ENCODE measurements around the gene SNX17. TPM values are rescaled to one million over a fixed set of nuclear protein-coding genes. Genes with fewer than 3 reads are reported as not detected.

Gene SNX17
- total RNA-seq, 3 donors from 2014 or later (not counting 1 experiment from before 2014, with no cell fraction given) = 96.3 to 107 (median 100) TPM

DNA sequence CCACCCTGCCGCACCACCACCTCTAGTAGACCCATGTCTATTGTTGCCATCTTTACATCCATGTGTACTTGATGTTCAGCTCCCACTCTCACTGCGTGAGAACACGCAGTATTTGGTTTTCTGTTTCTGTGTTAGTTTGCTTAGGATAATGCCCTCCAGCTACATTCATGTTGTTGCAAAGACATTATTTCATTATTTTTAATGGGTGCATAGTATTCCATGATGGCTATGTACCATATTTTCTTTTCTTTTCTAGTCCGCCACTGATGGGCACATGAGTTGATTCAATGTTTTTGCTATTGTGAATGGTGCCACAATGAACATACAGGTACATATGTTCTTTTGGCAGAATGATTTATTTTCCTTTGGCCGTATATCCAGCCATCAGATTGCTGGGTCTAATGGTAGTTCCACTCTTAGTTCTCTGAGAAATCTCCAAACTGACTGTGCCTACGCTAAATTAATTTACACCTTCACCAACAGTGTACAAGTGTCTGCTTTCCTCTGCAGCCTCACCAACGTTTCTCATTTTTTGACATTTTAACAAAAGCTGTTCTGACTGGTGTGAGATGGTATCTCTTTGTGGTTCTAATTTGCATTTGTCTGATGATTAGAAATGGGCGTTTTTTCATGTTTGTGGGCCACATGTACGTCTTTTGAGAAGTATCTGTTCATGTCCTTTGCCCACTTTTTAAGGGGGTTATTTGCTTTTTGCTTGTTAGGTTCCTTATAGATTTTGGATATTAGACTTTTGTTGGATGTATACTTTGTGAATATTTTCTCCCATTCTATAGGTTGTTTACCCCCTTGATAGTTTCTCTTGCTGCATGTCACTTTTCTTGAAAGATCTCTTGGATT, 20.6 kb downstream of the SNX17 start:
- H3K4me3 ChIP-seq (ENCODE audit: low read length) = no peak overlapping the region
- peak overlapping the region; percentile 76 for H3K27ac ChIP-seq (ENCODE audit: low read length)
- Mint-ChIP-seq H3K27ac (peak overlapping the region; percentile 93 to 97), H3K9me3 (no peaks in the 10 kb centered on the region), H3K4me3 (peak overlapping the region; percentile 79), H3K27me3 (ENCODE audit: low read depth in 2 of 2) (no peaks in the 10 kb centered on the region), H3K36me3 (no peaks in the 10 kb centered on the region), H3K4me1 (peaks cover 15 to 25% of the 10 kb centered on the region in 2 donors)
- no peaks in the 10 kb centered on the region for H3K9me3 ChIP-seq (ENCODE audit: control insufficient read depth, insufficient read depth, low read length)
- H3K36me3 ChIP-seq (ENCODE audit: control insufficient read depth, insufficient read depth, low read length) = peaks cover 3% of the 10 kb centered on the region
- ATAC-seq = peak; percentile 82 to 89 (median 87)
- peaks cover 9% of the 10 kb centered on the region for H3K4me1 ChIP-seq (ENCODE audit: control insufficient read depth, insufficient read depth, low read length)
- H3K27me3 ChIP-seq (ENCODE audit: control insufficient read depth, insufficient read depth, low read length) = no peaks in the 10 kb centered on the region
- WGBS (ENCODE audit: insufficient coverage) = 65% methylated on average over 7 of the region's 9 CpGs
- TF ChIP-seq, protein P1, sequence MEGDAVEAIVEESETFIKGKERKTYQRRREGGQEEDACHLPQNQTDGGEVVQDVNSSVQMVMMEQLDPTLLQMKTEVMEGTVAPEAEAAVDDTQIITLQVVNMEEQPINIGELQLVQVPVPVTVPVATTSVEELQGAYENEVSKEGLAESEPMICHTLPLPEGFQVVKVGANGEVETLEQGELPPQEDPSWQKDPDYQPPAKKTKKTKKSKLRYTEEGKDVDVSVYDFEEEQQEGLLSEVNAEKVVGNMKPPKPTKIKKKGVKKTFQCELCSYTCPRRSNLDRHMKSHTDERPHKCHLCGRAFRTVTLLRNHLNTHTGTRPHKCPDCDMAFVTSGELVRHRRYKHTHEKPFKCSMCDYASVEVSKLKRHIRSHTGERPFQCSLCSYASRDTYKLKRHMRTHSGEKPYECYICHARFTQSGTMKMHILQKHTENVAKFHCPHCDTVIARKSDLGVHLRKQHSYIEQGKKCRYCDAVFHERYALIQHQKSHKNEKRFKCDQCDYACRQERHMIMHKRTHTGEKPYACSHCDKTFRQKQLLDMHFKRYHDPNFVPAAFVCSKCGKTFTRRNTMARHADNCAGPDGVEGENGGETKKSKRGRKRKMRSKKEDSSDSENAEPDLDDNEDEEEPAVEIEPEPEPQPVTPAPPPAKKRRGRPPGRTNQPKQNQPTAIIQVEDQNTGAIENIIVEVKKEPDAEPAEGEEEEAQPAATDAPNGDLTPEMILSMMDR (IDR thresholded peaks at IDR 0.05) = no peak
- intact Hi-C loops (cut with micrococcal nuclease) = loop anchor here (1.0 to 5.0 kb wide), 3 partner anchors 18 to 36 kb away; partner anchors contain the start of genes EIF2B4, NRBP1, PPM1G and SNX17
- DNase-seq = peak in 1 of 2 donors; percentile 75

DNA sequence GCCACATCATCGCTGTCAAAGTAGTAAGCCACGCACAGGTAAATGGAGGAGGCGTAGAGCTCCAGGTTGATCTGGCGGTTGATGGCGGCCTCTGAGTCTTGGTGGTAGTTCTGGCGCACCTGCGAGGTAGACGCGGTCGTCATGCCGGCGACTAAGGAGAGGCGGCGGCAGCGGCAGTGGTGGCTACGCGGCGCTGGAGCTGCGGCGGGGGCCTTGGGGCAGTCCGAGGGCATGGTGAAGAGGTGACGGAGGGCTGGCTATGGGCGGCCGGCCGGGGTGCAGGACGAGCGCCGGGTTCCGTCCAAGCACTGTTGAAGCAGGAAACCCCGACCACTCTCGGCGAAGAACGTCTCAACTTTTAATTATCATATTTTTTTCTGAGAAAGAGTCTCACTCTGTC, 22.8 kb downstream of the SNX17 start:
- ATAC-seq (no peak), DNase-seq (no peak)
- Mint-ChIP-seq H3K4me1 (peaks cover 22 to 31% of the 10 kb centered on the region in 2 donors), H3K4me3 (no peak overlapping the region), H3K27me3 (ENCODE audit: low read depth in 2 of 2) (no peaks in the 10 kb centered on the region), H3K27ac (peak overlapping the region; percentile 93 to 97), H3K36me3 (no peaks in the 10 kb centered on the region), H3K9me3 (no peaks in the 10 kb centered on the region)
- TF ChIP-seq, protein P1 (IDR thresholded peaks at IDR 0.05) = no peak
- Histone ChIP-seq H3K9me3 (ENCODE audit: control insufficient read depth, insufficient read depth, low read length) (no peaks in the 10 kb centered on the region), H3K36me3 (ENCODE audit: control insufficient read depth, insufficient read depth, low read length) (no peaks in the 10 kb centered on the region), H3K27ac (ENCODE audit: low read length) (no peak overlapping the region), H3K27me3 (ENCODE audit: control insufficient read depth, insufficient read depth, low read length) (no peaks in the 10 kb centered on the region), H3K4me3 (ENCODE audit: low read length) (no peak overlapping the region), H3K4me1 (ENCODE audit: control insufficient read depth, insufficient read depth, low read length) (peaks cover 9% of the 10 kb centered on the region)
- 97% methylated on average over 33 of the region's 33 CpGs for WGBS (ENCODE audit: insufficient coverage)
- intact Hi-C loops (cut with micrococcal nuclease) = loop anchor here (5.0 kb wide), 1 partner anchor 34 kb away; the partner anchor contains the start of gene NRBP1

DNA sequence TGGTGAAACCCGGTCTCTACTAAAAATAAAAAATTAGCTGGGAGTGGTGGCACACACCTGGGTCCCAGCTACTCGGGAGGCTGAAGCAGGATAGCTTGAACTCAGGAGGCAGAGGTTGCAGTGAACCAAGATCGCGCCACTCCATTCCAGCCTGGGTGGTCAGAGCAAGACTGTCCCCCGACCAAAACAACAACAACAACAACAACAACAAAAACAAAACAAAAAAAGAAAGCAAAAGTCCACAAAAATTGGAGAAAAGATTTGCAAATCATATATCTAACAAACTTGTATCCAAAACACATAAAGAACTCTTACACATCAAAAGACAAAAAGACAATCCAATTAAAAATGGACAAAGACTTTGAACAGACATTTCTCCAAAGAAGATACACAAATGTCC, 28.5 kb downstream of the SNX17 start:
- Histone ChIP-seq H3K36me3 (ENCODE audit: control insufficient read depth, insufficient read depth, low read length) (peaks cover 2% of the 10 kb centered on the region), H3K27me3 (ENCODE audit: control insufficient read depth, insufficient read depth, low read length) (no peaks in the 10 kb centered on the region), H3K4me3 (ENCODE audit: low read length) (no peak overlapping the region), H3K4me1 (ENCODE audit: control insufficient read depth, insufficient read depth, low read length) (no peaks in the 10 kb centered on the region), H3K9me3 (ENCODE audit: control insufficient read depth, insufficient read depth, low read length) (no peaks in the 10 kb centered on the region), H3K27ac (ENCODE audit: low read length) (no peak overlapping the region)
- ATAC-seq (no peak), DNase-seq (no peak)
- TF ChIP-seq, protein P1 (IDR thresholded peaks at IDR 0.05) = no peak
- WGBS (ENCODE audit: insufficient coverage) = 91% methylated on average over 5 of the region's 5 CpGs
- Mint-ChIP-seq H3K9me3 (no peaks in the 10 kb centered on the region), H3K27ac (peak overlapping the region in 1 of 2 donors; percentile 52), H3K4me1 (peaks cover 24 to 29% of the 10 kb centered on the region in 2 donors), H3K36me3 (no peaks in the 10 kb centered on the region), H3K4me3 (no peak overlapping the region), H3K27me3 (ENCODE audit: low read depth in 2 of 2) (no peaks in the 10 kb centered on the region)
- intact Hi-C loops (cut with micrococcal nuclease) = no loop called here
